ENCODE data around the gene RPUSD1.

- TF ChIP-seq CTCF (IDR thresholded peaks at IDR 0.05; ENCODE audit: insufficient read depth, low read length, poor library complexity, severe bottlenecking): no peak
- no peak for TF ChIP-seq EZH2phosphoT487 (conservative IDR thresholded peaks at IDR 0.05; ENCODE audit: low read length)
Measured at GRCh38 chr16:772959-773358, 15.2 kb downstream of the RPUSD1 start.
